Embryonic facial prominence (tissue), 1 donor: ENCODE measurements around the gene NACC1.

Experiments
- DNase-seq: peaks from one replicate; pipeline ENCODE4 v3.0.0-alpha.2; 2016; ENCODE audit errors: extremely low spot score

The NACC1 gene

DNA sequence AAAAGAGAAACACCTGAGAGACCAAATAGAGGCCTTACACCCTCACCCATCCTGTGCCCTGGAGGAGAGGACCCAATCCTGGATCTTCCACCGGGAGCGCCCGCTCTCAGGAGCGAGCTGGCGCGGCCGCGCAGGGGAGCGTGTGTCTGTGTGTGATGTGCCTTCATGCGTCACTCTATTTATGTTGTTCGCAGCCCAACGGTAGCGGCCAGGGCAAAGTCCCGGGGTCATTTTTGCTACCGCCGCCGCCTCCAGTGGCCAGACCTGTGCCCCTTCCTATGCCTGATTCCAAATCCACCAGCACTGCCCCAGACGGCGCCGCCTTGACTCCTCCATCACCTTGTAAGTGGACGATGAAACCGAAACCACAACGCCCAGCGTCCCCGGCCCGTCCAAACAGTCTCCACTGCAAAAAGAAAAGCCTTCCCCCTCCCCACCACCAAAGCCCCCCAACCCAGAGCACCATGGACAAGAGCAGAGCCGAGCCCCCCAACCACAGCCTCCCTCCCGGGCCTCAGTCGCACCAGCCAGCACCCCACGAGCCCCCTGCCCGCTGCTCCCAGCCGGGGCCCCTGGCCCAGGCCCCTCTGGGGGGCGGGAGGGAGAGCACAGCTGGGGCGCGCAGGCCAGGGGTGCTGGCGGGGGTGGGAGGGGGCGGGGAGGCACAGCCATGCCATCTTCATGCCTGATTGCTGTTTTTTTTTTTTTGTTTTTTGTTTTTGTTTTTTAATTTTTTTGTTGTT is 30.1 kb upstream of the NACC1 start:
- no peak for DNase-seq

DNA sequence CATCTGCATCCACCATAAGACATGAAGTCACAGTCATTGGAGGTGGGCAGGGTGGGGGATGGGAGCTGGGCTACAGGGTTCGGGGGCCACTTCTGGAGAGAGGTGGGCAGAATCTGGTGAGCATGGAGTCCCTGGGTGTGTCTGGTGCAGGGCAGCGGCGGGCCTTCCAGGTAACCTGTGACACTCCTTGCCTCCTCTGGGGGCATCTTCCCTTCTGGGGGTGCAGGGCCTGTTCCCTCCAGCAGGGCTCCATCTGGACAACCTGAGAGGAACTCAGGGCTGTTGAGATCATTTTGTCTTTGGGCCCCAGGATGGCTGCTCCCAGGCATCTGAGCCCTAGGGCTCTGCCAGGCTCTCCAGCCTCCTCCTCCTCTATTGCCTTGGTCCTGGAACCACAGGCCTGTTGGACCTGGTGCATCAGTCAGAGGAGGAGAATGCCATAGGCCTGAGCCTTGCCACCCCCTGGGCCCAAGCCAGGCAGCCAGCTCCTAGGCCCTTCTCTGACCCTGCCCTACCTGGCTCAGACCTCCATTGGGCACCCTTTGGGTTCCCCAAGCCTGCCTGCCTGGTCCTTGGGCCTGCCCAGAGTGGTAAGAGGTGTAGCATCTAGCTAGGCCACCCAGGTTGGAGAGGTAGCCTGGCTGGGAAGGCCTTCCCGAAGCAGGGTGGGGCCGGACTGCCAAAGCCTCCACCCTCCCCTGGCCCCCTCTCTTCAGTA is 28.8 kb upstream of the NACC1 start:
- DNase-seq = no peak

DNA sequence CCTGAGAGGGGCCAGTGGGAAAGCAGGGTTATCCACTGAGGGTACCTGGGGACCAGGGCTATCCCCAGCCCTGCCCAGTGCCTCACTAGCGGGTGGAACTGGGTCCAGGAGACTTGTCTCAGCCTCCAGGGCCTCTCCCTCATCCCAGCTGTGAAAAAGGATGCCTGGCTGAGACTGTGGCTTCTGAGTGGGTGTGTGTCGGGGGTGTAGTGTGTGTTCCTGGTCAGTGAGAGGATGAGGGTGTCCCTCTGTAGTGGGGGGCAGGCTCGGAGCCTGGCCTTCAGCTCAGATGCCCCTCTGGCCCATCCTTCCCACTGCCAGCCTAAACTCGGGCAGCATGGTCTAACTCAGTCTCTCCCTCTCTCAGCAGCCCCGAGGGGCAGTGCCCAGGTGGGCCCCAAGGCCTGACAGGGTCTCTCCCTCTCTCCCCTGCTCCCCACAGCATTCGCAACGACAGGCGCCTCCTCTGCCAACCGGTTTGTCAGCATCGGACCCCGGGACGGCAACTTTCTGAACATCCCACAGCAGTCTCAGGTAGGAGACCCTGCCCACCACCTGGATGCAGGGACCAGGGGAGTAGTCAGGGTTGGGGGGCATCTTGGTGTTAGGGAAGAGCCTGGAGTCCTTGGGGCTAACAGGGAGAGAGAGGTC is 28.1 kb upstream of the NACC1 start:
- DNase-seq = no peak

DNA sequence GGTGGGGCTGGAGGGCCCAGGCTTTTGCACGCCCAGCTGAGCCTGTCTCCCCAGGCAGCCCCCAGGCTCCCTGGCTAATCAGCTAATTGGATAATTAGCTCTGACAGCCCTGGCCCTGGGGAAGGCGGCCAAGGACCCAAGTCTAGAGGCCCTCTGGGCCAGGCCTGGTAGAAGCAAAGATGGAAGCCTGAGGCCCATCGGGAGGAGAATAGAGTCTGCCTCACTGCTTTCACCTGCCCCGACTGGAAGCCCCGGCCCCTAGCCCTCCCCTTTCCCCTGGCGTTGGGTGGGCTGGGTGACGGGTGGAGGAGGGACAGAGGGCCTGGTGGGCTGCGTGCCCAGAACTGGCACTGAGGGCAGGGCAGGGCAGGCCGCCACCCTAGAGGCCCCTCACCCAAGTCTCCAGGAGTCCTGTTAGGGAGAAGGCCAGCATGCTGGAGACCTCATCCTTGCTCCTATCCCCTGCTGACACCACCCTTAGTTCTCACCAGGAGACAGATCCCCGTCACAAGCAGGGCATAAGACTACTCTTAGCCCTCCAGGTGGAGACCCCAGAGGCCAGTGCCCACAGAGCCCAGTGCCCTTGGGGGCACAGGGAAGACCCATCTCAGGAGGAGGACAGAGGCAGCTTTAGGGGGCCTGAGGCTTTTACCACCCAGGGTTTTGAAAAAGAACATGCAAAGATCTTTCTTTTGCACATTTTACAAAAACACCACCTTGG is 27.4 kb upstream of the NACC1 start:
- no peak for DNase-seq

DNA sequence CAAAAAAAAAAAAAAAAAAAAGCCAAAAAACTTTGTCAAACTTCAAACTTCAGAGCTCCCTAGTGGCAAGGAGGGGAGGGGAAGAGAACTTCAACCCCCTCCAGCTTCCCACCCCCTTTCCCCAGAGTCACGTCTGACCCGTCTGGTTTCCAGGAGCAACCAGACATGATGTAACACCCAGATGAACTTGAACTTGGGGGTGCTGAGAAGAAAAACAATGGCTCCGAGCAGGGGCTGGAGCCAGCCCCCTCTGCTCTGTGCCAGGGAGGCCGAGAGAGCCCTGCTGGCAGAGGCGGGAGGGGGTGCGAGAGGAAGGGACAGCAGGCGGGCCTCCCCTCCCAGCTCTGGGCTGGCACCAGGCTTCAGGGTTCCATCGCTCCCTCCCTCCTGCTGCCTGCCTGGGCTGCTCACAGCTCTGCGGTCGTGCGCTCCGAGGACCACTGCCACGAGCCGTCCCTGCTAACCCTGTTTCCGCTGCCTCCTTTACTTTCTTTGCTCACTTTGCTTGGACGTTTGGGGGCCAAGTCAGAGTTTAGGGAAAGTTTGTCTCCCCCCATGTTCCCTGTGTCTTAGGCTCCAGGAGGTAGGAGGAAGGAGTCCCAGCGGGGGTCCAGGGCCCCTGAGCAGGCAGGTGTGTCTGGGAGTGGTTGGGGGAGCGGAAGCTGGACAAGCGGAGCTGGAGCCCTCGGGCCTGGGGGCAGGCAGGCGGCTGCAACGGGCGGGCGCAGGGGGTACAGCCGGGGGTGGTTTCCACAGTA is 26.5 kb upstream of the NACC1 start:
- peak; percentile 85 for DNase-seq

DNA sequence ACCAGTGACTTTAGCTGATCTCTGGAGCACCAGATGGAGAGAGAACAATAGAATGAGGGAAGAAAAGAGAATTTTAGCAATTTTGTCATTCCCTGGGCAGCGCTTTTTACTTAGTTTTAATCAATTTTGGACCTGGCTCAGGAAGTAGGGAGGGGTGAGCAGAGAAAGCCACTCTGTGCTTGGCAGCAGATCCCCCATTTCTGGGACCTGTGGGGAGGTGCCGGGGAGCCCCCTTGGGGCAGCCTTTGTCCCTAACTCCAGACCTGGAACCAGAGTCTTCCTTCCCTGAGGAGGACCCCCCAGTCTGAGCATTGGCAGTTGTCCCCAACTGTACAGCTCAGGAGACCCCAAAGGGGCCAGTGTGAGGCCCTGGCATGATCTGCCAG is 25.9 kb upstream of the NACC1 start:
- no peak for DNase-seq

DNA sequence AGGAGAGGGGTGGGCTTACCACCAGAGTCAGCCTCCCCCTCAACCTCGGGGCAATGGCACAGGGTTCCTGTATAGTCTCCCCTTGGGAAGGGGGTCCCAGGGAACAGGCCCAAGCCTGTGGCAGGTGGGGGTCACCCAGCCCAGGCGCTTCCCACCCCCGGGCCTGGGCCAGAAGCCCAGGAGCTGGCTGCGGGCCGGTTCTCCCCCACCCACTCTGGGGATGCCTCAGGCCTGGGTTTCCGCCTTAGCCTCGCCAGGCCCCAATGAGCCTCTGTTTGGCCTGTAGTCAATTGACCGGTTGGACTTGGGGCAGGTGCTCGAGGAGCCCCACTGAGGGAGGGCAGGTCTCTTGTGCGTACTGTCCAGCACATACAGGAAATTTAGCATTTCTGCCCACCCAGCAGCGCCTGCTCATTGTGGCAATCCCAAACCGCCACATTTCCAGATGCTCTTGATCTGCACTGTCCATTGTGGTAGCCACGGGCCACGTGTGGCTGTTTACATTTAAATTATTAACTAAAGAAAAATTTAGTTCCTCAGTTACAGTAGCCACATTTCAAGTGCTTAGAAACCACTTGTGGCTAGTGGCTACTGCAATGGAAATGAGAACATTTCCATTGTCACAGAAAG is 25.3 kb upstream of the NACC1 start:
- no peak for DNase-seq

DNA sequence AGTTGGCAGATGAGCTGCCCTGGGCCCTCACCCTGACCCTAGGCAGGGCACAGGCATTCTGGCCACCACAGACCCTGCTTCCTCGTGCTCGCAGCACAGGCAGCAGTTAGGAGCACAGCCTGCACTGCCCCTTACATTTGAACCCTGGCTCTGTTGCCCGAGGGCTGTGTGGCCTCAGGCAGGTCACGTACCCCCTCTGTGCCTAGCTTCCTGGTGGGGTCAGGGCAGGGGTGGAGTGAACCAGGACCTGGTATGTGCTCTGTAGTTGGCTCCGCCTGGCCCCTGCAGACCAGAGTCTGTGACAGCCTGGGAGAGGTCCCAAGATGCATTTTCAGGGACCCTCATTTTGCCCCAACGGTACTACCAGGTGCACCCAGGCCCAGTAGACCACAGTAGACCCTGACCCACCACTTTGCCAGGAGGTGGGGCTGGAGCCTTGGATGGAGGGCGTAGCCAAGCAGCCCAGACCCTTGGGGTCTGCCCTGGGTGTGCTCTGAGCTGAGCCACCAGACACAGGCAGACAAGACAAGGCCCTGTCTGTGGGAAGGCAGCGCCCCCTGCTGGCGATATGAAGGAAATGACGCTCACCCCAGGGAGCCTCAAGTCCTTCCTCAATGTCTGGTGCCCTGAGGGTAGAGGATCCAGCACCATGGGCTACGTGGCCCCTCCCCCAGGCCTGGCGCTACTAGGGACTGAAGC is 24.5 kb upstream of the NACC1 start:
- peak; percentile 80 for DNase-seq

DNA sequence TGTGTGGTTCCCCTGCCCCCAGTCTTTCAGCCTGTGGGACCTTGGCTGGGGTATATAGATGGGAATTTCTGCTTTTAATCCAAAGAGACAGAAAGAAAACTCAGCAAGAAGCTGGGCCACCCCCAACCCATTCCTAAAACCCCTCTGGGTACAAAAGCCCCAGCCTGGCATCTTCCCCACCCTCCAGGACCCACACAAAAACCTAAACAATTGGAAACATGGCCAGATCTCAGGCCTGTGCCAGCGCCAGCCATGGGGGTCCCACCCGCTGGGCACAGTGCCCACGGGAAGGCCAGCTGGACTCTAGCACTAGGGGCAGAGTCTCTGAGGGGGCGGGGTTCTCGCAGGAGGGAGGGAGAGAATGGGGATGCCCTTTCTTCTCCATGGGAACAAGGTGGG is 24.0 kb upstream of the NACC1 start:
- DNase-seq = no peak

DNA sequence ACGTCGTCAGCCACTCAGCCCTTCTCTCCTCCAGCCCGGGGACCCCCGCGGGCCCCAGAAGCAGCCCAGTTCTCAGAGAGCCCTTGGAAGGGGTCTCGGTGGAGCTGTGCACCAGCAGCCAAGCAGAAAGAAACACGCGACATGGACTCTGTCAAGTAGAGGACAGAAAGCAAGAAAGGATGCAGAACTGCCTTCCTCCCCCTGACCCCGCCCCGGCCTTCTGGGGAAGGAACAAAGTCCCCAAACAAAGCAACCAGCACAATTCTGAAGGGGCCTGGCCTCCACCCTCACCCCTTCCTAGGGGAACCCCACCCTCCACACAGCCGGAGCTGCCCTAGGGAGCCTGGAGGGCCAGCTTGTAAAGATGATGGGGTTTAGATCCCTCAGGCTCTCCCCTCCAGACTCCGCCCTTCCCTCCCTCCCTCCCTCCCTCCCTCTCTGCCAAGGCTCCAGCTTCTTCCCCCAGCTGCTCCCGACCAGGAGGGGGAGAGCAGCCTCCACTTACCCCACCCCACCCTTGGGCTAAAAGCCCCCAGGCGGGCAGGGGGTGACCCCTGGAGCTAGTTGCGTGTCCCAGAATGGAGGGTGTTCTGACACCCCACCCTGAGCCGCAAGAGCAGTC is 23.2 kb upstream of the NACC1 start:
- DNase-seq = no peak

DNA sequence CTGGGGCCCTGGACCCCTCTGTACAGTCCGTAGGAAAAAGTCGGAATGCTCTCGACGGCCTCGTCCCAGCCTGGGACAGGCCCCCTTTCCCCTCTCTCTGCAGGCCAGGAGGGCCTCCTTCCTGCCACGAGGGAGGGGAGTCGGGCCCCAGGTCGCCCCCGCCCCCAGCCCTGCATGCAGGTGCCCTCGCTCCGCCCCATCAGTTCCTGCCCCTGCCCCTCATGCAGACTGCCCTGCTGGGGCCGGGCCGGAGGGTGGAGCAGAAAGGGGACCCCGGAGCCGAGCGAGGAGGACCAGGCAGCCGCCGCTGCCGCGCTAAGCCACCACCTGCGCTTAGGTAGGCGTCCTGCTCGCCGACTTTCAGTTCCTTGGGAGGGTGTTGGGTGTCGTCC is 22.7 kb upstream of the NACC1 start:
- DNase-seq = no peak

DNA sequence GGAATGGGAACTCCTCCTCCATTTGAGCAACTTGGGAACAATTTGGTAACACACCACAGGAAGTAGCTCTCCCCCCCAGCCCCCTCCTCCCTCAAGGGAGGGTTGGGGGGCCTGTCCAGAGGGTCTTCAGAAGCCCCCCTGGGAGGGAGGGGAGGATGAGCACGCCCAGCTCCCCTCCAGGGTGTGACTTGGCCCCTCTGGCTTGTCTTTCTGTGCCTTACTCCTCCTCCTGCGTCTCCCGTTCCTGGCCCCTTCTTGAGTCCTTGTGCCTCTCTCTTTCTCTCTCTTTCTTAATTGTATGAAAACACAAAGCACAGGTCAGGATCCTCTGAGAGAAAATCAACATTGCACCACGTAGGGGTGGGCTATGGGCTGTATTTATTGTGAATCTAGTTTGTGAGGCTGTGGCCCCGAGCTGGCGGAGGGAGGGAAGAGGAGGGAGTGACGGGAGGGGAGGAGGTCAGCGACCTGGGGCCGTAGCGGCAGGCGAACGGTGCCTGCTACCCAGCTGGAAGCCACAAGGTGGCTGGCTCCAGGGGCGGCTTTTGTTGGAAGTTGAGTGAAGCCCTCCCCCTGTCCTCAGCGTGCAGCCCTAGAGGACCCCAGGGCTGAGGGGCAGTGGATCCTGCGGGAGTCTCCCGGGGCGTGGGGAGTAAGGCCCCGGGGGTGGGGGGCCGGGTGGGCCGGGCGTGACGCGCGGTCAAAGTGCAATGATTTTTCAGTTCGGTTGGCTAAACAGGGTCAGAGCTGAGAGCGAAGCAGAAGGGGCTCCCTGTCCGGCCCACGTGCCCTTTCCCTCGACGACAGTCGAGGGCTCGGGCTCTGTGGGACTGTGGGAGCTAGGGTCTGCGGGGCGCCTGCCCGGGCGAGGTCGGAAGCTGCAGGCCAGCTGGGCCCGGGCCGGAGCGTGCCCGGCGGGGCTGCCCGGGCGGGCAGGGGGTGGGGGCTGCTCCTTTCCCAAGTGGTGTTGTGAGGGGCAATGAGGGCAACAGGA is 21.8 kb upstream of the NACC1 start:
- DNase-seq = no peak

DNA sequence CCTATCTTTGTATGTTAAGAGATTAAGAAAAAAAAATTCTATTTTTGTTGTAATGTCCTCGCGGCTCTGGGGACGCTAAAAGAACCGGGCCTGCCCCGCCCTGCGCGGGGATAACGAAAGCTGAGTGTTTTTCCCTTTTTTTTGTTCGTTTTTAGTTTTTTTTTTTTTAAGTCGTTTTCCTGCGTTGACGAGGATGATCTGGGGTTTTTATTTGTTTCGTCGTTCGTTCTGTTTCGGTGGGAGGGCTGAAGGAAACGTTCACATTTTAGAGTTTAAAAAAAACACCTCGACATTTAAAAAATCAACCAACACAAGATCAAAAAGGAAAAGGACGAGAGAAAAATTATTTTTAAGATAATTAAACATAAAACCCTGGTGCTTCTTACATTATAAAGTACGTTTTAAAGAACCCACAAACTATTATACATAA is 21.0 kb upstream of the NACC1 start:
- DNase-seq = no peak

DNA sequence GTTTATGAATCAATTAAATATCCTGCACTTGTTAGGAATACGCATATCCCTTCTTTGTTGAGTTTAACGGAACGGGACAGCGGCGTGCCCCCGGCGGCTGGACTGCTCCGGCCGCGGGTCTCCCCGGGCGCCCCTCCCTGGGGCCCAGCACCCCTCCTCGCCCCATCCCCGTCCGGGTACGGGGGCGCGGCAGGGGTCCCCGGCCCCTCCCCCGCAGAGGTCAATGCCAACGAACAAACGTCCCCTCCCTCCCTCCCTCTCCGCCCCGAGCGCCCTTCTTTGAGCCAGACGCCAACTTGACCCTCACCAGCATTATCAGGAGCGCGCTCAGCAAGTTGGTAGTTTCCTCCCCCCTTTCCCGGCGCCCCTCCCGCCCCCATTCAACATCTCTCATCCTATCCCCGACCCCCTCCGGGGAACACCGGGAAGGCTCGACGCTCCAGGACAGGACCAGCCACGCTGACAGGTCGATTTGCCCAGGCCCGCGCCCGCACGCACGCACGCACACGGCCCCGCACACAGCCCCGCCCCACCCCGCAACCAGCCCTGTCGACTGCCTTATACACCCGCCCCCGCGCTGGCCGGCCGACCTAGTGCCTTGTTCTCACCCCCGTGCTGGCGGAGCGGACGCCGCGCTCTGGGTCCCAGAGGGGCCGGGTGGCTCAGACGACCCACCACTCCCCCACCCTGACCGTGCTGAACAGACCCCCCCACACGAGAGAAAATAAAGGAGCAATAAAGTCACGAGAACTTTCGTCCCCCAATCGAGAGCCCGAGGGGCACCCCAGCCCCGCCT is 20.4 kb upstream of the NACC1 start:
- no peak for DNase-seq

DNA sequence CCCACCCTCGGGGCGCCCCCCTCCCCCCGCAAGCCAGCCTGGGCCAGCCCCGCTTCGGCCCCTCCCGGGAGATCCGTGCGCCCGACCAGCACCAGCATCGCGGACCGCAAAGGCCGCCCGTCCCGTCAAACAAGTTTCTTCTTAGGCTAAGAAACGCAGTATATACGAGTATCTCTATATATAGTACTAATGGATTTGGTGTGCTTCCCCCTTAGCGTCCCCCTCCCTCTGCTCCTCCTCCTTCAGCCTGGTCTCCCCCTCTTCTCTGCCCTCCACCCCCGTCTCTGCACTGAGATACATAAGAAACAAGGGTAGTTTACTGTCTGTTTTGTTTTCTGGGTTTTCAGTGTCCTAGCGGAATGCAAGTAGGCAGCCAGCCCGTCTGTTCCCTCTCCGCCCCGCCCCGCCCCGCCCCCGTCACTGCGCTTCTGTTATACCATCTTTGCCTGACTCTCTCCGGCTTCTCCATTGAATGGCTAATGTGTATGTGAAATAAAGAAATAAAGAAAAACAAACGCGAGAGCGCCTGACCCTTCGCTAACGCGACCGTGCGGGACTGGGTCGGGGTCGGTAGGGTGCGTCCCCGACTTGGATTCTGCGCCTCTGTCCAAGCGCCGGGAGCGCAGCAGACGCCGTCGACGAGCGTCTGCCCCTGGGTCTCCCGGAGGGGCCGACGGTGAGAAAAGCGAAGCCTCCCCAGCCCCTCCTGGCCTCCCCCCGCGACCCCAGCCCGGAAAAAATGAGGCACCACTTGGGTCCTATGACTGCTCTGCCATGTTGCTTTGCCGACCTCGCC is 19.6 kb upstream of the NACC1 start:
- DNase-seq = no peak

DNA sequence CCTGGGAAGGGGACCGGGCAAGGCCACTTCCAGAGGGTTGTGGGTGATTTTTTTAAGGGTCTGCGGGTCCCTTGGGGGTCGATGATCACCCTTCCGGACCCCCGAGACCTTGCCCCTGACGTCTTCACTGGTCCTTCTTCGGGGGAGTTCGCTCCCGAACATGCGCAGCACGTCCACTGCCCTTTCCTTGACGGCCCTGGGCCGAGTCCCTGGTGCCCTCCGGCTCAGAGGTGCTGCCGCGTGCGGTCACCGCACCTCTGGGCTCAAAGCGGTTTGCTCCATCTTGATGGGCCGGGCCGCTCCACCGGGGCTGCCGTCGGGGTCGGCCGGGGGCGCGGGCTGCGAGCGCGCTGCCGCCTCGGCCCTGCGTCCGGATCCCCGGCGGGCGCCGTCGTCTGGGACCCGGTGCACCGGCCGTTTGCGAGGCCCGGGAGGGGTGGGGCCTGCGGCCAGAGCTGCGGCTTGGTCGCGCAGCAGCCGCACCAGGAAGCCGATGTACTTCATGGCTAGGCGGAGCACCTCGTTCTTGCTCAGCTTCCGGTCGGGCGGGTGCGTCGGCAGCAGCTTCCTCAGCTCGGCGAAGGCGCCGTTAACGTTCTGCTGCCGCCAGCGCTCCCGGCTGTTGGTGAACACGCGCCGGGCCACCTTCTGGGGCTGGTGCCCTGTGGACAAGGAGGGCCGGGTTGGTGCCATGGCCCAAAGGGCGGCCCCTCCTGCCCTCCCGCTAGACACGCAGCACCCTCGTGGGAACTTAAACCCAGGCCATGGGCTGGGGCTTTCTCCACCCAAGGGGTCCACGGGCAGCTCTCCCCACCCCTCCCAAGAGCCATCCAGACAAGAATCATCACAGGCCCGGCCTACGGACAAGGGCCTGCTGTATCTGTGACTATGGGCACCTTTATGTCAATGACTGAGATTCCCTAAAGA is 18.7 kb upstream of the NACC1 start:
- DNase-seq = no peak
